Upper lobe of right lung (tissue), 1 donor: ENCODE results near the gene SLC12A3. TPM values are rescaled to one million over a fixed set of nuclear protein-coding genes. Genes with fewer than 3 reads are reported as not detected.
"Not testable (repeated sequence)": the region's sequence is repeated elsewhere in the genome, so short reads cannot be mapped to it uniquely, and the experiment has no call there.

Experiments used
- ATAC-seq: fragments of 200-7000 bp; cut with Tn5 transposase; one replicate; pipeline ENCODE4 v1.9.1; 2020; ENCODE audit warnings: mild to moderate bottlenecking, moderate library complexity
- DNase-seq: peaks from one replicate; pipeline ENCODE4 v3.0.0-alpha.2; 2020
- H3K27ac ChIP-seq: fragments of 200-600 bp; one replicate; pipeline ENCODE4 v1.8.0; 2022
- H3K27me3 ChIP-seq: fragments of 200-600 bp; one replicate; pipeline ENCODE4 v1.8.0; 2022; ENCODE audit warnings: mild to moderate bottlenecking
- H3K36me3 ChIP-seq: fragments of 200-600 bp; one replicate; pipeline ENCODE4 v1.8.0; 2022
- H3K4me1 ChIP-seq: fragments of 200-600 bp; one replicate; pipeline ENCODE4 v1.8.0; 2022
- H3K4me3 ChIP-seq: fragments of 200-600 bp; one replicate; pipeline ENCODE4 v1.8.0; 2022; ENCODE audit warnings: mild to moderate bottlenecking
- H3K9me3 ChIP-seq: fragments of 200-600 bp; one replicate; pipeline ENCODE4 v1.8.0; 2022
- intact Hi-C: fragments of 100-400 bp; cut with DNase I; formaldehyde crosslinking; loops from one replicate; pipeline ENCODE4 v1.11.0; 2022
- total RNA-seq: library from RNA; stranded (reverse); fragmentation: NEBNext Ultra II Directional; extraction: Animal tissue kit (Norgen Biotek cat#: 25700); gene quantifications from one replicate; pipeline ENCODE4 v1.2.1, GENCODE V29; 2021
- TF ChIP-seq, protein P1 (sequence below): fragments of 200-600 bp; IDR thresholded peaks from one replicate; pipeline ENCODE4 v1.8.0; 2022; ENCODE audit warnings: antibody characterized with exemption
- donor health status: DM: no; HTN: yes; CAD: no; lungs with severe emphysema.

Gene SLC12A3
- total RNA-seq, 1 donor from 2014 or later, result not detected

- Histone ChIP-seq H3K4me3 (no peak overlapping the region), H3K9me3 (no peaks in the 10 kb centered on the region), H3K27me3 (no peaks in the 10 kb centered on the region), H3K4me1 (no peaks in the 10 kb centered on the region), H3K27ac (no peak overlapping the region), H3K36me3 (no peaks in the 10 kb centered on the region)
- ATAC-seq, result no peak
- TF ChIP-seq, protein P1, sequence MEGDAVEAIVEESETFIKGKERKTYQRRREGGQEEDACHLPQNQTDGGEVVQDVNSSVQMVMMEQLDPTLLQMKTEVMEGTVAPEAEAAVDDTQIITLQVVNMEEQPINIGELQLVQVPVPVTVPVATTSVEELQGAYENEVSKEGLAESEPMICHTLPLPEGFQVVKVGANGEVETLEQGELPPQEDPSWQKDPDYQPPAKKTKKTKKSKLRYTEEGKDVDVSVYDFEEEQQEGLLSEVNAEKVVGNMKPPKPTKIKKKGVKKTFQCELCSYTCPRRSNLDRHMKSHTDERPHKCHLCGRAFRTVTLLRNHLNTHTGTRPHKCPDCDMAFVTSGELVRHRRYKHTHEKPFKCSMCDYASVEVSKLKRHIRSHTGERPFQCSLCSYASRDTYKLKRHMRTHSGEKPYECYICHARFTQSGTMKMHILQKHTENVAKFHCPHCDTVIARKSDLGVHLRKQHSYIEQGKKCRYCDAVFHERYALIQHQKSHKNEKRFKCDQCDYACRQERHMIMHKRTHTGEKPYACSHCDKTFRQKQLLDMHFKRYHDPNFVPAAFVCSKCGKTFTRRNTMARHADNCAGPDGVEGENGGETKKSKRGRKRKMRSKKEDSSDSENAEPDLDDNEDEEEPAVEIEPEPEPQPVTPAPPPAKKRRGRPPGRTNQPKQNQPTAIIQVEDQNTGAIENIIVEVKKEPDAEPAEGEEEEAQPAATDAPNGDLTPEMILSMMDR, result no peak
- intact Hi-C loops, result no loop called here
- DNase-seq, result no peak
Measured at GRCh38 chr16:56880176-56880575, 15.2 kb downstream of the SLC12A3 start.

GRCh38 chr16:56880685-56881084 lies 15.7 kb downstream of the SLC12A3 start:
- no peak for DNase-seq
- intact Hi-C loops, result no loop called here
- no peak for ATAC-seq

GRCh38 chr16:56882077-56882800 lies 17.2 kb downstream of the SLC12A3 start:
- ATAC-seq, result no peak

More at GRCh38 chr16:56880685-56881084, 15.7 kb downstream of the SLC12A3 start:
- Histone ChIP-seq H3K27ac (no peak overlapping the region), H3K27me3 (no peaks in the 10 kb centered on the region), H3K4me1 (no peaks in the 10 kb centered on the region), H3K36me3 (no peaks in the 10 kb centered on the region), H3K9me3 (no peaks in the 10 kb centered on the region), H3K4me3 (no peak overlapping the region)
- TF ChIP-seq, protein P1, result no peak

DNA sequence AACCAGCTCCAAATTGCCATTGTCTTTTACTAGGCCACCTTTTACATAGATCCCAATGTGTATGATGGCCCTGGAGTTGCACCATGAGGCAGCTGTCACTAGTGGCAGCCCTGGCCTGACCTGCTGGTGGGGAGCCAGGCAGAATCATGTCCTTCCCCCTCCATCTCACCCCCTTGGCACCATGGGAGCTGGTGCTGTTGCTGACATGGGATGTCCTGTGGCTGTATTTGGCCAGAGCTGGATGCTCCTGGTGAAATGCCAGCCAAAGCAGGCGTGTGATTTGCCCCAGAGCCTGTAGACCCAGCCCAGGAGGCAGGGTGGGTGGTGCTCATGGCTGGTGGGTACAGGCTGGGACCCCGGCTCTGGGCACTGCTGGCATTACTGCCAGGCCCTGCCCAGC lies 18.6 kb downstream of the SLC12A3 start:
- Histone ChIP-seq H3K36me3 (no peaks in the 10 kb centered on the region), H3K9me3 (no peaks in the 10 kb centered on the region), H3K27me3 (no peaks in the 10 kb centered on the region), H3K4me1 (no peaks in the 10 kb centered on the region), H3K4me3 (no peak overlapping the region), H3K27ac (no peak overlapping the region)
- ATAC-seq (no peak), DNase-seq (no peak)
- TF ChIP-seq, protein P1, result no peak
- intact Hi-C loops, result no loop called here

More at GRCh38 chr16:56882077-56882800, 17.2 kb downstream of the SLC12A3 start:
- intact Hi-C loops, result no loop called here
- no peaks in the 10 kb centered on the region for H3K27me3 ChIP-seq
- H3K4me3 ChIP-seq, result no peak overlapping the region
- H3K36me3 ChIP-seq, result no peaks in the 10 kb centered on the region
- H3K27ac ChIP-seq, result no peak overlapping the region
- no peak for DNase-seq
- no peaks in the 10 kb centered on the region for H3K9me3 ChIP-seq
- H3K4me1 ChIP-seq, result no peaks in the 10 kb centered on the region
- TF ChIP-seq, protein P1, result no peak

GRCh38 chr16:56884026-56884582 lies 19.1 kb downstream of the SLC12A3 start:
- Histone ChIP-seq H3K4me1 (no peaks in the 10 kb centered on the region), H3K4me3 (no peak overlapping the region), H3K27me3 (no peaks in the 10 kb centered on the region), H3K9me3 (no peaks in the 10 kb centered on the region), H3K27ac (no peak overlapping the region), H3K36me3 (no peaks in the 10 kb centered on the region)
- no peak for ATAC-seq
- TF ChIP-seq, protein P1, result no peak
- intact Hi-C loops, result no loop called here
- DNase-seq, result no peak

- H3K9me3 ChIP-seq, DNase-seq, H3K4me3 ChIP-seq, H3K4me1 ChIP-seq, H3K27ac ChIP-seq, H3K27me3 ChIP-seq, H3K36me3 ChIP-seq, intact Hi-C loops, ATAC-seq: not testable (repeated sequence)
Measured at GRCh38 chr16:56884929-56885328, 19.9 kb downstream of the SLC12A3 start.
